ENCODE results near the gene HBD.

- no peak for TF ChIP-seq CTCF (conservative IDR thresholded peaks at IDR 0.05)
- no peak for TF ChIP-seq EZH2 (IDR thresholded peaks at IDR 0.05; ENCODE audit: low read depth)
These were observed 32.3 kb upstream of the HBD start for GRCh38 chr11:5266609-5267008.

Data from PC-9 (cell line).